Measurements from ENCODE around the gene TRIM8. TPM values are rescaled to one million over a fixed set of nuclear protein-coding genes. Genes with fewer than 3 reads are reported as not detected.
A peak's percentile ranks its signal among the peaks of the same experiment; 100 is the strongest.

TRIM8 gene
- total and polyA plus RNA-seq, 2 of the 8 experiments (the other 6 are each of a cell fraction or from before 2014, with no cell fraction given), result 24.9 to 38.8 TPM

DNA sequence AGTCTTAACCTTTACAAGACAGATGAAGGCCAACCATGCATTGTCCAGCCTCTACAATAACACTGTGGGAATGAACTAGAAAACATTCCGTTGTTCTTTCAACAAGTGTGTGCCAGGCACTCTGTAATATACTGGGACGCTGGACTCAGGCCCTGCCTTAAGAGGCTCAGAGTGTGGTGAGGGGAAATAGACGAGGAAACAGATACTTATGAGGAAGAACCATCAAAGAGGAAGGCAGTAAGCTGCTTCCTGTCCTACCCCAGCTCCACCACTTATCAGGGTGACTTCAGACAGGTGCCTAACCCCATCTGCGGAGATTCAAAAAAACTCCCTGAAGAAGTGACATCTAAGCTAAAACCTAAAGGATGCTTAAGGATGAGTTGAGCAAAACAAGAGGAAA lies 8.9 kb upstream of the TRIM8 start:
- Histone ChIP-seq H4K91ac (replicated peaks; ENCODE audit: insufficient read length, low read length) (no peak overlapping the region), H2AK5ac (ENCODE audit: low read depth, low read length) (peak overlapping the region; percentile 26; the same call in 1 of the 2 replicates), H2BK20ac (ENCODE audit: low read length) (no peak overlapping the region), H2BK120ac (replicated peaks; ENCODE audit: low read depth, low read length) (no peak overlapping the region), H2BK15ac (ENCODE audit: low read length) (0 out of 2 replicates have a peak overlapping the region, but pooled peaks have one; percentile 13), H3K27me3 (replicated peaks in 1 of 4; ENCODE audit: control insufficient read depth in 3 of 4, extremely low read depth in 1 of 4, insufficient read depth in 3 of 4, low read length in 3 of 4) (no peaks in the 10 kb centered on the region), H3K4ac (replicated peaks; ENCODE audit: insufficient read length, low read depth, low read length) (no peak overlapping the region), H3K36me3 (ENCODE audit: control insufficient read depth in 2 of 4, insufficient read depth in 4 of 4, low read length in 3 of 4) (no peaks in the 10 kb centered on the region; a peak in 1 of 8 replicates), H3K79me1 (ENCODE audit: low read depth, low read length) (no peaks in the 10 kb centered on the region), H3K14ac (ENCODE audit: insufficient read length) (no peak overlapping the region), H3K9me3 (ENCODE audit: insufficient read depth in 2 of 2, low read depth in 1 of 2, low read length in 1 of 2) (no peaks in the 10 kb centered on the region), H3K9ac (replicated peaks in 1 of 4; ENCODE audit: extremely low read depth in 1 of 4, low read depth in 3 of 4, low read length in 3 of 4) (no peak overlapping the region), H4K5ac (ENCODE audit: insufficient read length, low read depth, low read length) (no peak overlapping the region), H3K4me3 (ENCODE audit: extremely low read depth in 1 of 4, insufficient read depth in 2 of 4, low read depth in 3 of 4, low read length in 4 of 4) (no peak overlapping the region), H2BK12ac (ENCODE audit: low read depth, low read length) (peak overlapping the region; percentile 27; the same call in 1 of the 2 replicates), H3K27ac (ENCODE audit: low read depth, low read length) (no peak overlapping the region), H2AFZ (ENCODE audit: low read length) (no peak overlapping the region), H4K8ac (ENCODE audit: extremely low read depth, insufficient read depth, low read length) (no peak overlapping the region), H3K18ac (ENCODE audit: extremely low read depth, low read length) (no peak overlapping the region), H3K56ac (replicated peaks; ENCODE audit: insufficient read length, low read depth, low read length) (no peak overlapping the region), H3K23ac (ENCODE audit: insufficient read length) (no peak overlapping the region), H3K4me1 (replicated peaks in 1 of 4; ENCODE audit: control insufficient read depth in 3 of 4, insufficient read depth in 4 of 4, low read length in 3 of 4) (peaks cover under 1 to 30% (median 16%) of the 10 kb centered on the region in 4 experiments; a peak in 6 of 7 replicates), H2BK5ac (ENCODE audit: low read depth, low read length) (no peak overlapping the region), H4K20me1 (replicated peaks in 1 of 2; ENCODE audit: control insufficient read depth in 1 of 2, insufficient read depth in 2 of 2, low read length in 2 of 2) (no peaks in the 10 kb centered on the region), H3K4me2 (ENCODE audit: insufficient read depth in 1 of 2, low read depth in 2 of 2, low read length in 2 of 2) (no peak overlapping the region), H3K23me2 (ENCODE audit: low read depth, low read length) (no peaks in the 10 kb centered on the region), H3K79me2 (ENCODE audit: control insufficient read depth in 1 of 2, insufficient read depth in 2 of 2, low read length in 2 of 2) (no peaks in the 10 kb centered on the region)
- DNase-seq (ENCODE audit: low read depth in 1 of 2, low spot score in 2 of 2), result no peak
- no peak for FAIRE-seq
- CTCF ChIA-PET (ENCODE audit: partially characterized antibody), result interaction anchor here (0.6 to 14.3 kb wide), 5 partner anchors 9 to 33 kb away, joined by 3 to 160 read pairs (median 4); no protein-coding TSS in a partner anchor
- POLR2A ChIA-PET (ENCODE audit: partially characterized antibody), result interaction anchor here (0.8 to 0.9 kb wide), 2 partner anchors 10 to 14 kb away, joined by 4 read pairs; no protein-coding TSS in a partner anchor
- TF ChIP-seq BACH1 (IDR thresholded peaks at IDR 0.05; ENCODE audit: low read length) (no peak), NRF1 (IDR thresholded peaks at IDR 0.05; ENCODE audit: low read depth, low read length) (no peak)
- 90% methylated on average over 4 of the region's 4 CpGs; no CpG with 5 or more reads in 1 of the 2 experiments for WGBS, 2 experiments (ENCODE audit: extremely low coverage in 1 of 2, insufficient coverage in 1 of 2, insufficient read length in 1 of 2, insufficient replicate concordance in 2 of 2, low coverage in 1 of 2, low lambda C conversion rate in 2 of 2, missing lambda C conversion rate in 1 of 2)
